Inflammatory macrophage treated with lipopolysaccharide for 4 hours (primary cell): Measurements from ENCODE around the gene KIF1B.
"Not testable (repeated sequence)": the region's sequence is repeated elsewhere in the genome, so short reads cannot be mapped to it uniquely, and the experiment has no call there.

Experiments used
- DNase-seq: peaks from one replicate; pipeline ENCODE4 v3.0.0-alpha.2; 2020

The KIF1B gene

GRCh38 chr1:10193288-10193687 lies 17.1 kb upstream of the KIF1B start:
- DNase-seq: no peak

- DNase-seq: no peak
These were observed 14.8 kb upstream of the KIF1B start for GRCh38 chr1:10195570-10195969.

GRCh38 chr1:10196976-10197375 lies 13.4 kb upstream of the KIF1B start:
- DNase-seq: no peak

- no peak for DNase-seq
These were observed 9.8 kb upstream of the KIF1B start for GRCh38 chr1:10200620-10201019.

- no peak for DNase-seq
These were observed 6.2 kb upstream of the KIF1B start for GRCh38 chr1:10204003-10204642.

GRCh38 chr1:10205206-10205605 lies 5.2 kb upstream of the KIF1B start:
- DNase-seq: not testable (repeated sequence)

GRCh38 chr1:10207810-10208209 lies 2.6 kb upstream of the KIF1B start:
- no peak for DNase-seq

- DNase-seq: peak; percentile 97
These were observed 1.8 kb upstream of the KIF1B start for GRCh38 chr1:10208537-10208936.

GRCh38 chr1:10209590-10209904 lies 823 bp upstream of the KIF1B start:
- DNase-seq: no peak

- peak; percentile 80 for DNase-seq
These were observed 753 bp downstream of the KIF1B start for GRCh38 chr1:10210841-10211804.

- DNase-seq: peak; percentile 16
These were observed 1.5 kb downstream of the KIF1B start for GRCh38 chr1:10211805-10212410.

GRCh38 chr1:10212476-10212875 lies 2.1 kb downstream of the KIF1B start:
- no peak for DNase-seq

- no peak for DNase-seq
These were observed 2.9 kb downstream of the KIF1B start for GRCh38 chr1:10213186-10213705.

- peak; percentile 58 for DNase-seq
These were observed 5.8 kb downstream of the KIF1B start for GRCh38 chr1:10216090-10216749.

- peak; percentile 87 for DNase-seq
These were observed 7.5 kb downstream of the KIF1B start for GRCh38 chr1:10217748-10218441.

GRCh38 chr1:10220200-10220599 lies 9.8 kb downstream of the KIF1B start:
- no peak for DNase-seq

GRCh38 chr1:10220657-10221056 lies 10.3 kb downstream of the KIF1B start:
- not testable (repeated sequence) for DNase-seq

GRCh38 chr1:10225573-10225972 lies 15.2 kb downstream of the KIF1B start:
- DNase-seq: no peak

- no peak for DNase-seq
These were observed 18.2 kb downstream of the KIF1B start for GRCh38 chr1:10228528-10228927.

- no peak for DNase-seq
These were observed 19.5 kb downstream of the KIF1B start for GRCh38 chr1:10229903-10230302.

- no peak for DNase-seq
These were observed 21.8 kb downstream of the KIF1B start for GRCh38 chr1:10232163-10232562.

- DNase-seq: no peak
These were observed 26.2 kb downstream of the KIF1B start for GRCh38 chr1:10236405-10237156.
